GM21526 (cell line): Measurements from ENCODE around the gene XPO4.
"Not testable (repeated sequence)": the region's sequence is repeated elsewhere in the genome, so short reads cannot be mapped to it uniquely, and the experiment has no call there.

Source experiments
- ATAC-seq: cut with Tn5 transposase; IDR thresholded peaks from one replicate; pipeline ENCODE4 v1.9.1; 2021; ENCODE audit warnings: moderate library complexity; ENCODE audit not compliant: unreplicated experiment, low FRiP score

Gene XPO4

GRCh38 chr13:20891768-20892167 lies 10.8 kb downstream of the XPO4 start:
- ATAC-seq = no peak

- ATAC-seq = no peak
Measured at GRCh38 chr13:20891034-20891433, 11.5 kb downstream of the XPO4 start.

GRCh38 chr13:20890540-20890939 lies 12.0 kb downstream of the XPO4 start:
- ATAC-seq = not testable (repeated sequence)

GRCh38 chr13:20882206-20882605 lies 20.3 kb downstream of the XPO4 start:
- ATAC-seq = no peak

- no peak for ATAC-seq
Measured at GRCh38 chr13:20877902-20878301, 24.6 kb downstream of the XPO4 start.

- not testable (repeated sequence) for ATAC-seq
Measured at GRCh38 chr13:20876802-20877201, 25.7 kb downstream of the XPO4 start.

- ATAC-seq = not testable (repeated sequence)
Measured at GRCh38 chr13:20874439-20874838, 28.1 kb downstream of the XPO4 start.

GRCh38 chr13:20873348-20873747 lies 29.2 kb downstream of the XPO4 start:
- no peak for ATAC-seq

- ATAC-seq = no peak
Measured at GRCh38 chr13:20870829-20871228, 31.7 kb downstream of the XPO4 start.

- no peak for ATAC-seq
Measured at GRCh38 chr13:20869540-20869939, 33.0 kb downstream of the XPO4 start.

- no peak for ATAC-seq
Measured at GRCh38 chr13:20867408-20867807, 35.1 kb downstream of the XPO4 start.

GRCh38 chr13:20861666-20862065 lies 40.9 kb downstream of the XPO4 start:
- not testable (repeated sequence) for ATAC-seq

GRCh38 chr13:20860844-20861243 lies 41.7 kb downstream of the XPO4 start:
- ATAC-seq = no peak

GRCh38 chr13:20856650-20857049 lies 45.9 kb downstream of the XPO4 start:
- ATAC-seq = no peak

- no peak for ATAC-seq
Measured at GRCh38 chr13:20851844-20852402, 50.6 kb downstream of the XPO4 start.

GRCh38 chr13:20848944-20849343 lies 53.6 kb downstream of the XPO4 start:
- ATAC-seq = no peak

GRCh38 chr13:20848203-20848602 lies 54.3 kb downstream of the XPO4 start:
- no peak for ATAC-seq

- no peak for ATAC-seq
Measured at GRCh38 chr13:20847296-20847695, 55.2 kb downstream of the XPO4 start.

GRCh38 chr13:20843166-20843565 lies 59.4 kb downstream of the XPO4 start:
- no peak for ATAC-seq

GRCh38 chr13:20840568-20840967 lies 62.0 kb downstream of the XPO4 start:
- no peak for ATAC-seq

- ATAC-seq = no peak
Measured at GRCh38 chr13:20833900-20834679, 68.5 kb downstream of the XPO4 start.

GRCh38 chr13:20832861-20833260 lies 69.7 kb downstream of the XPO4 start:
- no peak for ATAC-seq
